ENCODE data around the gene KIAA1328. TPM values are rescaled to one million over a fixed set of nuclear protein-coding genes. Genes with fewer than 3 reads are reported as not detected.

KIAA1328 gene
- total RNA-seq, 2 donors from 2014 or later, result 6.1 to 14.3 TPM

DNA sequence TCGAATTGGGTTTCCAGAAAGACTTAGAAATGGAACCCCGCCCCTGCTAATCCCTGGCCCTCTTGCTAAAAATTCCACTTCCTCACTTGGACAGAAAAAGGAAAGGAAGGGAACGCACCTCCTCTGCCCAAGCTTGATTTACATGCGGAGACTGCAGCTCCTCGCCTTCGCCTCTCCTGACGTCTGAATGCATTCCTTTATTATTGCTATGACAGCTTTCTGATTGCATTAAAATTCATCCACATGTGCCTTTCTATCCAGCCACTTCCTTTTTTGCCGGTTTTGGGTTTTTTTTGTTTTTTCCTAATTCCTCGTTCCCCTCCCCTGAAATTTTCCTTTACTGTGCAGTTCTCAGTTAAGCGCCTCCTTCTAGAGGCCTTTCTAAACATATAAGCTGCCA, 448.9 kb downstream of the KIAA1328 start:
- no peaks in the 10 kb centered on the region for H3K9me3 Mint-ChIP-seq
- peaks cover 19 to 28% of the 10 kb centered on the region in 2 donors for H3K27me3 Mint-ChIP-seq
- H3K4me3 Mint-ChIP-seq, result no peak overlapping the region
- DNase-seq (ENCODE audit: low spot score) (no peak), ATAC-seq (no peak)
- H3K36me3 Mint-ChIP-seq, result peaks cover 5% of the 10 kb centered on the region
- peaks cover 0 to 3% of the 10 kb centered on the region in 2 donors for H3K4me1 Mint-ChIP-seq (ENCODE audit: low read depth in 2 of 2)
- H3K27ac Mint-ChIP-seq, result no peak overlapping the region

Other genes with a start within 250 kb of the KIAA1328 start
- gene TPGS2, start 125 bp upstream of the KIAA1328 start, total RNA-seq, result 10 to 100 TPM; 52.7 to 76.6 TPM

Measured in natural killer cell treated with Interleukin-12 subunit alpha and Interleukin-12 subunit beta and Interleukin-15 and Interleukin-18, amount 100 ng/mL, for 72 hours (primary cell).